B cell (primary cell): ENCODE measurements around the gene AGAP1. TPM values are rescaled to one million over a fixed set of nuclear protein-coding genes. Genes with fewer than 3 reads are reported as not detected.

Experiments
- ATAC-seq: fragments of 200-7000 bp; cut with Tn5 transposase; one replicate; pipeline ENCODE4 v1.10.0; 2021; ENCODE audit warnings: low read depth, mild to moderate bottlenecking, moderate number of reproducible peaks, moderate library complexity
- CTCF ChIA-PET: fragments of 350-600 bp; sonication (Branson Sonifier 250); formaldehyde crosslinking; loops from one replicate; lab custom pipeline; 2021; ENCODE audit warnings: antibody characterized with exemption, inconsistent platforms; lab: Charles Lee
- POLR2A ChIA-PET: fragments of 350-600 bp; sonication (Branson Sonifier 250); formaldehyde crosslinking; loops from one replicate; lab custom pipeline; 2021; ENCODE audit warnings: antibody characterized with exemption; lab: Charles Lee
- DNase-seq: peaks from one replicate; pipeline ENCODE4 v3.0.0; 2013
- H2AFZ ChIP-seq: 2 replicates; pipeline ENCODE4 v1.6.1; 2012; ENCODE audit warnings: mild to moderate bottlenecking, low read depth, low read length; ENCODE audit not compliant: insufficient read depth, poor library complexity, severe bottlenecking
- H3K27ac ChIP-seq, 2 donors: 1 replicate in 1 of 2; 2 replicates in 1 of 2; pipeline ENCODE4 v1.5.1; 2012 to 2013; ENCODE audit warnings: low read length in 2 of 2, mild to moderate bottlenecking in 2 of 2, moderate library complexity in 1 of 2
- H3K27me3 ChIP-seq, 4 experiments: fragments of 200-600 bp in 1 of 4; sonication (generic) in 1 of 4; replicated peaks in 1 of 4; 1 replicate in 2 of 4; 2 replicates in 2 of 4; pipeline versions ENCODE4 v1.6.1 to v1.7.0; 2013 to 2016; ENCODE audit warnings: low read length in 3 of 4, mild to moderate bottlenecking in 2 of 4, mixed read lengths in 1 of 4, moderate library complexity in 1 of 4; ENCODE audit not compliant: insufficient read depth in 4 of 4, control insufficient read depth in 3 of 4; ENCODE audit errors: control extremely low read depth in 1 of 4
- H3K36me3 ChIP-seq, 2 experiments: replicated peaks in 1 of 2; 1 replicate in 1 of 2; 2 replicates in 1 of 2; pipeline versions ENCODE4 v1.6.1 to v1.7.1; 2013; ENCODE audit warnings: low read length in 1 of 2; ENCODE audit not compliant: insufficient read depth in 2 of 2, control insufficient read depth in 1 of 2; ENCODE audit errors: control extremely low read depth in 1 of 2, extremely low read depth in 1 of 2
- H3K4me1 ChIP-seq, 2 donors: fragments of 200-600 bp in 1 of 2; sonication (generic) in 1 of 2; 1 replicate in 1 of 2; 2 replicates in 1 of 2; pipeline versions ENCODE4 v1.5.1 to v1.6.1; 2013 to 2017; ENCODE audit warnings: low read length in 2 of 2; ENCODE audit not compliant: control insufficient read depth in 2 of 2, insufficient read depth in 2 of 2
- H3K4me2 ChIP-seq: replicated peaks from 2 replicates; pipeline ENCODE3; 2012; ENCODE audit warnings: mild to moderate bottlenecking, low read depth, low read length; ENCODE audit not compliant: poor library complexity, severe bottlenecking
- H3K4me3 ChIP-seq, 5 experiments: fragments of 200-600 bp in 1 of 5; sonication (generic) in 1 of 5; 1 replicate in 3 of 5; 2 replicates in 2 of 5; pipeline versions ENCODE4 v1.5.1 to v1.7.0; 2011 to 2016; ENCODE audit warnings: low read length in 4 of 5, mild to moderate bottlenecking in 4 of 5, low read depth in 2 of 5, control low read depth in 1 of 5, moderate library complexity in 1 of 5; ENCODE audit not compliant: insufficient read depth in 1 of 5; ENCODE audit errors: control extremely low read depth in 1 of 5, extremely low read depth in 1 of 5
- H3K79me2 ChIP-seq: fragments of 200-600 bp; sonication (generic); one replicate; pipeline ENCODE4 v1.6.0; 2016; ENCODE audit warnings: low read length; ENCODE audit not compliant: control insufficient read depth, insufficient read depth
- H3K9ac ChIP-seq: fragments of 200-600 bp; sonication (generic); 2 replicates; pipeline ENCODE4 v1.6.1; 2017; ENCODE audit warnings: mild to moderate bottlenecking, low read length, moderate library complexity
- H3K9me3 ChIP-seq, 3 donors: one replicate each; pipeline versions ENCODE4 v1.6.1 to v1.7.1; 2013; ENCODE audit warnings: low read length in 2 of 3; ENCODE audit not compliant: control insufficient read depth in 2 of 3, insufficient read depth in 1 of 3; ENCODE audit errors: control extremely low read depth in 1 of 3
- H4K20me1 ChIP-seq: 2 replicates; pipeline ENCODE4 v1.6.0; 2012; ENCODE audit warnings: mild to moderate bottlenecking, low read length; ENCODE audit not compliant: insufficient read depth, control insufficient read depth, poor library complexity, severe bottlenecking
- H3K27ac Mint-ChIP-seq: one replicate; pipeline ENCODE4 v1.8.0; 2021; ENCODE audit warnings: mixed read lengths
- H3K27me3 Mint-ChIP-seq: one replicate; pipeline ENCODE4 v1.8.0; 2021; ENCODE audit warnings: mixed read lengths
- H3K4me1 Mint-ChIP-seq: one replicate; pipeline ENCODE4 v1.8.0; 2021; ENCODE audit warnings: mixed read lengths
- H3K4me3 Mint-ChIP-seq: one replicate; pipeline ENCODE4 v1.8.0; 2021; ENCODE audit warnings: mixed read lengths
- H3K9me3 Mint-ChIP-seq: one replicate; pipeline ENCODE4 v1.8.0; 2022; ENCODE audit warnings: mixed read lengths; ENCODE audit not compliant: insufficient read depth
- EZH2 ChIP-seq: IDR thresholded peaks from 2 replicates; pipeline ENCODE4 v1.6.1; 2012; ENCODE audit warnings: borderline replicate concordance, low read depth, mild to moderate bottlenecking, moderate library complexity, low read length; ENCODE audit not compliant: insufficient read depth, poor library complexity, severe bottlenecking
- WGBS: methylation state at CpG from one replicate; pipeline ENCODE4 v1.1.5; 2013; ENCODE audit warnings: missing lambda C conversion rate; ENCODE audit not compliant: insufficient coverage; 5-methylcytosine and 5-hydroxymethylcytosine counted together
- intact Hi-C: fragments of 100-400 bp; cut with micrococcal nuclease; formaldehyde crosslinking; loops from one replicate; pipeline ENCODE4 v1.10.0; 2022
- polyA plus RNA-seq: library from polyadenylated mRNA; depleted of rRNA; stranded (reverse); fragments of >200 nt; gene quantifications from 2 replicates; pipeline ENCODE4 v1.2.3, GENCODE V29; 2012
- total RNA-seq, 2 donors: library from RNA; stranded (reverse); fragments of 120-200 nt in 1 of 2; gene quantifications; 1 replicate in 1 of 2; 2 replicates in 1 of 2; pipeline versions ENCODE4 v1.2.3 to v1.2.4, GENCODE V29; 2013 to 2022
- TF ChIP-seq, protein P1 (sequence below): fragments of 200-600 bp; IDR thresholded peaks from one replicate; pipeline ENCODE4 v1.8.0; 2022; ENCODE audit warnings: antibody characterized with exemption, mild to moderate bottlenecking

Gene AGAP1
- total and polyA plus RNA-seq, 2 donors (not counting 1 experiment from before 2014, with no cell fraction given): 0.01 TPM; not detected in 1

DNA sequence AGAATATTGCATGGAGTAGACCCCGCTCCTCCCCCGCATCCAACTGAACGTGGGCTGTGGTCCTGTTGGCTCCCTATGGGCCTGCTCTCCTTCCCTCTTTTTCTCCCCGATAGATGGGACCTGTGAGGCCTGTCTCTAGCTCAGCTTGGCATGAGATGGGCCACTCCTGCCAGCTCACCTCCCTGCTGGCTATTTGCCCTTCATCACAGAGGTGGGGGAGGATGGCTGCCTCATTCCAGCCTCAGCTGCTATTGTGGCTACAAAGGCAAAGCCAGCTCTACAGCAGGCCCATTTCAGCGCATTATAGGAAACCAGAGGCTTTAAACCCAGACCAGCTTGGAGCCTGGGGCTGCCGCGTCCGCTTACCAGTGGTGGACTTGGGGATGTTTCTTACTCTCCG is 360.4 kb downstream of the AGAP1 start:
- Histone ChIP-seq H2AFZ (no peak overlapping the region), H3K9ac (no peak overlapping the region), H3K27ac (no peak overlapping the region), H3K9me3 (no peaks in the 10 kb centered on the region), H3K79me2 (no peaks in the 10 kb centered on the region), H3K4me3 (no peak overlapping the region), H3K36me3 (no peaks in the 10 kb centered on the region), H4K20me1 (no peaks in the 10 kb centered on the region), H3K4me1 (no peaks in the 10 kb centered on the region), H3K27me3 (no peaks in the 10 kb centered on the region), H3K4me2 (no peak overlapping the region)
- DNase-seq (no peak), ATAC-seq (no peak)
- ChIA-PET POLR2A (no interaction called here), CTCF (no interaction called here)
- no peaks in the 10 kb centered on the region for H3K4me1 Mint-ChIP-seq
- H3K4me3 Mint-ChIP-seq: no peak overlapping the region
- no peaks in the 10 kb centered on the region for H3K9me3 Mint-ChIP-seq
- no peak for TF ChIP-seq EZH2
- TF ChIP-seq, protein P1, sequence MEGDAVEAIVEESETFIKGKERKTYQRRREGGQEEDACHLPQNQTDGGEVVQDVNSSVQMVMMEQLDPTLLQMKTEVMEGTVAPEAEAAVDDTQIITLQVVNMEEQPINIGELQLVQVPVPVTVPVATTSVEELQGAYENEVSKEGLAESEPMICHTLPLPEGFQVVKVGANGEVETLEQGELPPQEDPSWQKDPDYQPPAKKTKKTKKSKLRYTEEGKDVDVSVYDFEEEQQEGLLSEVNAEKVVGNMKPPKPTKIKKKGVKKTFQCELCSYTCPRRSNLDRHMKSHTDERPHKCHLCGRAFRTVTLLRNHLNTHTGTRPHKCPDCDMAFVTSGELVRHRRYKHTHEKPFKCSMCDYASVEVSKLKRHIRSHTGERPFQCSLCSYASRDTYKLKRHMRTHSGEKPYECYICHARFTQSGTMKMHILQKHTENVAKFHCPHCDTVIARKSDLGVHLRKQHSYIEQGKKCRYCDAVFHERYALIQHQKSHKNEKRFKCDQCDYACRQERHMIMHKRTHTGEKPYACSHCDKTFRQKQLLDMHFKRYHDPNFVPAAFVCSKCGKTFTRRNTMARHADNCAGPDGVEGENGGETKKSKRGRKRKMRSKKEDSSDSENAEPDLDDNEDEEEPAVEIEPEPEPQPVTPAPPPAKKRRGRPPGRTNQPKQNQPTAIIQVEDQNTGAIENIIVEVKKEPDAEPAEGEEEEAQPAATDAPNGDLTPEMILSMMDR: no peak
- intact Hi-C loops: no loop called here
- H3K27me3 Mint-ChIP-seq: no peaks in the 10 kb centered on the region
- 93% methylated on average over 7 of the region's 9 CpGs for WGBS
- no peak overlapping the region for H3K27ac Mint-ChIP-seq

DNA sequence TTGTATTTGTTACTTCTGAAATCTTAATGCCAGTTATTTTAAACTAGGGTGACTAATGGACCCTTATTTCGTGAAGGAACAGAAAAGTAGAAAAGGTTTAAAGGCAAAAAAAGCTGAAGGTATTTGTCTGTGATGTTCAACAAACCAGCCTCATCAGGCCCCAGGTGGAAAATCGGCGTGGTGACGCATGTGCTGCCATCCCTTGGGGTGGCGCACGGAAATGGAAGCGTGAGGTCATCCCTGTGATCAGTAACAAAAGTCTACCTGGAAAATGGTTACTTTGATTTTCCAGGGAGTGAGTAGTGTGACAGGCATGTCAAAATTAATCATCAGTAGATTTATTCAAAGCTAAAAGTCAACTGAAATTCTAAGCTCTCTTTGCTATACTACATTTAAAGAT is 361.2 kb downstream of the AGAP1 start:
- H4K20me1 ChIP-seq: no peaks in the 10 kb centered on the region
- H3K36me3 ChIP-seq: no peaks in the 10 kb centered on the region
- Mint-ChIP-seq H3K27me3 (no peaks in the 10 kb centered on the region), H3K27ac (no peak overlapping the region), H3K4me3 (no peak overlapping the region), H3K9me3 (no peaks in the 10 kb centered on the region), H3K4me1 (no peaks in the 10 kb centered on the region)
- no peaks in the 10 kb centered on the region for H3K27me3 ChIP-seq
- ChIA-PET POLR2A (no interaction called here), CTCF (no interaction called here)
- intact Hi-C loops: no loop called here
- no peak overlapping the region for H3K4me2 ChIP-seq
- H2AFZ ChIP-seq: no peak overlapping the region
- no peaks in the 10 kb centered on the region for H3K4me1 ChIP-seq
- H3K4me3 ChIP-seq: no peak overlapping the region
- WGBS: 98% methylated on average over 6 of the region's 7 CpGs
- ATAC-seq (no peak), DNase-seq (no peak)
- H3K27ac ChIP-seq: no peak overlapping the region
- TF ChIP-seq EZH2: no peak
- TF ChIP-seq, protein P1: no peak
- H3K9ac ChIP-seq: no peak overlapping the region
- H3K9me3 ChIP-seq: no peaks in the 10 kb centered on the region
- no peaks in the 10 kb centered on the region for H3K79me2 ChIP-seq
